GM23338 (cell line): ENCODE measurements around the gene PTP4A1. TPM values are rescaled to one million over a fixed set of nuclear protein-coding genes. Genes with fewer than 3 reads are reported as not detected.

Experiments used
- ATAC-seq: fragments of 200-7000 bp; cut with Tn5 transposase; 3 replicates; pipeline ENCODE4 v1.9.1; 2020
- DNase-seq: peaks from one replicate; pipeline ENCODE4 v3.0.0-alpha.2; 2015; ENCODE audit warnings: low spot score
- H2AFZ ChIP-seq: fragments of 200-600 bp; sonication (generic); 2 replicates; pipeline ENCODE4 v1.8.0; 2016; ENCODE audit warnings: antibody characterized with exemption, mild to moderate bottlenecking, moderate library complexity
- H3F3A ChIP-seq: fragments of 200-600 bp; sonication (generic); replicated peaks from 2 replicates; pipeline ENCODE4 v1.8.0; 2017; ENCODE audit warnings: antibody characterized with exemption, mixed run types, low read depth
- H3K27ac ChIP-seq: fragments of 200-600 bp; sonication (generic); 2 replicates; pipeline ENCODE4 v1.6.1; 2016; ENCODE audit warnings: low read depth
- H3K27me3 ChIP-seq: fragments of 200-600 bp; sonication (generic); 2 replicates; pipeline ENCODE4 v1.8.0; 2016; ENCODE audit warnings: mild to moderate bottlenecking, mixed run types, moderate library complexity; ENCODE audit not compliant: insufficient read depth
- H3K36me3 ChIP-seq: fragments of 200-600 bp; sonication (generic); 2 replicates; pipeline ENCODE4 v1.8.0; 2016; ENCODE audit warnings: mild to moderate bottlenecking; ENCODE audit not compliant: insufficient read depth
- H3K4me1 ChIP-seq: fragments of 200-600 bp; sonication (generic); 2 replicates; pipeline ENCODE4 v1.8.0; 2016; ENCODE audit warnings: mild to moderate bottlenecking, moderate library complexity; ENCODE audit not compliant: insufficient read depth
- H3K4me2 ChIP-seq: fragments of 200-600 bp; sonication (generic); 2 replicates; pipeline ENCODE4 v1.7.1; 2017; ENCODE audit warnings: mixed run types
- H3K4me3 ChIP-seq: fragments of 200-600 bp; sonication (generic); 2 replicates; pipeline ENCODE4 v1.6.1; 2016; ENCODE audit warnings: mixed run types
- H3K79me2 ChIP-seq: fragments of 200-600 bp; sonication (generic); replicated peaks from 2 replicates; pipeline ENCODE4 v1.8.0; 2017; ENCODE audit warnings: mild to moderate bottlenecking; ENCODE audit not compliant: insufficient read depth
- H3K9me2 ChIP-seq: fragments of 200-600 bp; sonication (generic); 2 replicates; pipeline ENCODE4 v1.8.0; 2017; ENCODE audit not compliant: insufficient read depth
- H4K20me1 ChIP-seq: fragments of 200-600 bp; sonication (generic); replicated peaks from 2 replicates; pipeline ENCODE4 v1.8.0; 2017; ENCODE audit warnings: mild to moderate bottlenecking; ENCODE audit not compliant: insufficient read depth
- H3K27ac Mint-ChIP-seq: 2 replicates; pipeline ENCODE4 v1.8.0; 2020; ENCODE audit warnings: inconsistent platforms, mild to moderate bottlenecking, moderate library complexity, mixed read lengths
- H3K27me3 Mint-ChIP-seq: 3 replicates; pipeline ENCODE4 v1.8.0; 2022; ENCODE audit warnings: low read depth, mild to moderate bottlenecking, moderate library complexity, mixed read lengths, inconsistent platforms; ENCODE audit not compliant: insufficient read depth, poor library complexity
- H3K36me3 Mint-ChIP-seq: 3 replicates; pipeline ENCODE4 v1.8.0; 2021; ENCODE audit warnings: low read depth, mild to moderate bottlenecking, inconsistent platforms, moderate library complexity, mixed read lengths
- H3K4me1 Mint-ChIP-seq: 3 replicates; pipeline ENCODE4 v1.8.0; 2020; ENCODE audit warnings: mild to moderate bottlenecking, inconsistent platforms, mixed read lengths
- H3K4me3 Mint-ChIP-seq: 3 replicates; pipeline ENCODE4 v1.8.0; 2021; ENCODE audit warnings: moderate library complexity, mild to moderate bottlenecking, inconsistent platforms, mixed read lengths
- H3K9me3 Mint-ChIP-seq: 3 replicates; pipeline ENCODE4 v1.8.0; 2020; ENCODE audit warnings: moderate library complexity, mild to moderate bottlenecking, inconsistent platforms, mixed read lengths
- CREB1 ChIP-seq: fragments of 250-450 bp; sonication (Bioruptor Pico); IDR thresholded peaks from 2 replicates; pipeline ENCODE4 v1.5.0; 2020; ENCODE audit warnings: low read depth, mild to moderate bottlenecking, moderate library complexity
- EZH2phosphoT487 ChIP-seq: fragments of 200-600 bp; sonication (generic); IDR thresholded peaks from one replicate; pipeline ENCODE4 v1.8.1; 2018; ENCODE audit warnings: antibody characterized with exemption; ENCODE audit not compliant: unreplicated experiment
- NANOG ChIP-seq: IDR thresholded peaks from 2 replicates; pipeline ENCODE4 v1.6.1; 2016; ENCODE audit warnings: antibody characterized with exemption, borderline replicate concordance
- POLR2AphosphoS5 ChIP-seq: IDR thresholded peaks from 2 replicates; pipeline ENCODE4 v1.6.1; 2016; ENCODE audit warnings: antibody characterized with exemption, low read depth
- REST ChIP-seq: IDR thresholded peaks from one replicate; pipeline ENCODE4 v1.6.1; 2018; ENCODE audit warnings: antibody characterized with exemption; ENCODE audit not compliant: unreplicated experiment
- ZNF114 ChIP-seq: fragments of 250-450 bp; sonication (Bioruptor Pico); IDR thresholded peaks from 2 replicates; pipeline ENCODE4 v1.5.0; 2020; ENCODE audit warnings: mild to moderate bottlenecking, moderate library complexity
- ZNF462 ChIP-seq: fragments of 250-450 bp; sonication (Bioruptor Pico); IDR thresholded peaks from 2 replicates; pipeline ENCODE4 v1.5.0; 2020; ENCODE audit warnings: mild to moderate bottlenecking, moderate library complexity
- polyA plus RNA-seq: library from polyadenylated mRNA; unstranded; fragments of >200 nt; fragmentation: Nextera tagmentation; extraction: Ambion mirVana; gene quantifications from 2 replicates; pipeline ENCODE4 v1.2.1, GENCODE V29; 2016
- total RNA-seq: library from RNA; depleted of rRNA; stranded (reverse); fragments of >200 nt; shearing (Covaris generic); gene quantifications from 2 replicates; pipeline ENCODE4 v1.2.3, GENCODE V29; 2014
- TF ChIP-seq, protein P1 (sequence below): IDR thresholded peaks from 2 replicates; pipeline ENCODE4 v1.6.1; 2016; ENCODE audit warnings: antibody characterized with exemption
- TF ChIP-seq, protein P2 (sequence below), 2 experiments: fragments of 200-600 bp in 1 of 2; sonication (generic) in 1 of 2; conservative IDR thresholded peaks; 2 replicates each; pipeline versions ENCODE4 v1.5.1 to v1.6.1; 2016 to 2017; ENCODE audit warnings: antibody characterized with exemption in 2 of 2, low read depth in 2 of 2, mild to moderate bottlenecking in 2 of 2, moderate library complexity in 1 of 2

Gene PTP4A1
- total and polyA plus RNA-seq, 2 experiments from 2014 or later = 99.0 to 102 TPM

DNA sequence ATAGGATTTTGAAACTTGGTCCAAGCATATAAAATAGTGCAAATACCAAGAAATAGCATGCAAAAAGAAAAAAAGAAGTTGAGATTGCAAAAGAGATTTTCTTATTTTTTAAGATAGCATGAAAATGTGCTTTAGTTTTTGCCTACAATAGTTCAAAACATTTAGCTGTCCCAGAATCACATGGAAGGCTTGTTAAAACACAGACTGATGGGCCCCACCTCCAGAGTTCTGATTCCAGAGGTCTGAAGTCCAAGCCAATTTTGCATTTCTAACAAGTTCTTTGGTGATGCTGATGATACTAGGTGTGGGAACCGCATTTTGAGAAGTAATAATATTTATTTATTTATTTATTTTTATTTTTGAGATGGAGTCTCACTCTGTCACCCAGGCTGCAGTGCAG, 33.7 kb upstream of the PTP4A1 start (continued):
- no peak for TF ChIP-seq ZNF462

DNA sequence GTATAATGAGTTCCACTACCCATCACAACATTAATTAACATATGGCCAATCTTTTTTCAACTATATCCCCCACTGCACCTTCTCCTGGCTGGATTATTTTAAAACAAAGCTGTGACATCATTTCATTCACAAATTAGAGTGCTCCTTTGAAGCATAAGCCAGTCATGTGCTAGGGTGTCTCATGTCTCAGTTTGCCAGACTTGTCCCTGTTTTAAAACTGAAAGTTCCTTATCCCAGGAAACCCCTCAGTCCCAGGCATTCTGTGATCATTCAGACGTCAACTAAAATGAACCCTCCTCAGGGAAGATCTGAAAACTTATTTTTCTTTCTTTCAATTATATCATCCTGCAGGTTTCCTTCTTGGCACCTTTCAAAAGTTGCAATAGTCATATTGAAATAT, 29.3 kb upstream of the PTP4A1 start:
- Mint-ChIP-seq H3K27ac (no peak overlapping the region), H3K36me3 (no peaks in the 10 kb centered on the region), H3K4me3 (no peak overlapping the region), H3K27me3 (peaks cover 2% of the 10 kb centered on the region), H3K9me3 (peaks cover 10% of the 10 kb centered on the region), H3K4me1 (no peaks in the 10 kb centered on the region)
- no peaks in the 10 kb centered on the region for H3K4me1 ChIP-seq
- no peak for ATAC-seq
- no peaks in the 10 kb centered on the region for H3K36me3 ChIP-seq
- DNase-seq = no peak
- no peak overlapping the region for H3K4me3 ChIP-seq
- H3K79me2 ChIP-seq = no peaks in the 10 kb centered on the region
- no peak overlapping the region for H2AFZ ChIP-seq
- no peaks in the 10 kb centered on the region for H3K27me3 ChIP-seq
- no peaks in the 10 kb centered on the region for H3K9me2 ChIP-seq
- no peaks in the 10 kb centered on the region for H4K20me1 ChIP-seq
- H3K27ac ChIP-seq = no peak overlapping the region
- H3K4me2 ChIP-seq = no peak overlapping the region
- H3F3A ChIP-seq = no peaks in the 10 kb centered on the region
- TF ChIP-seq REST (no peak), NANOG (no peak), ZNF114 (CRISPR knock-in tag) (no peak), EZH2phosphoT487 (no peak), CREB1 (CRISPR knock-in tag) (no peak), POLR2AphosphoS5 (no peak)
- TF ChIP-seq, protein P1, sequence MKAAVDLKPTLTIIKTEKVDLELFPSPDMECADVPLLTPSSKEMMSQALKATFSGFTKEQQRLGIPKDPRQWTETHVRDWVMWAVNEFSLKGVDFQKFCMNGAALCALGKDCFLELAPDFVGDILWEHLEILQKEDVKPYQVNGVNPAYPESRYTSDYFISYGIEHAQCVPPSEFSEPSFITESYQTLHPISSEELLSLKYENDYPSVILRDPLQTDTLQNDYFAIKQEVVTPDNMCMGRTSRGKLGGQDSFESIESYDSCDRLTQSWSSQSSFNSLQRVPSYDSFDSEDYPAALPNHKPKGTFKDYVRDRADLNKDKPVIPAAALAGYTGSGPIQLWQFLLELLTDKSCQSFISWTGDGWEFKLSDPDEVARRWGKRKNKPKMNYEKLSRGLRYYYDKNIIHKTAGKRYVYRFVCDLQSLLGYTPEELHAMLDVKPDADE = no peak
- TF ChIP-seq, protein P2, sequence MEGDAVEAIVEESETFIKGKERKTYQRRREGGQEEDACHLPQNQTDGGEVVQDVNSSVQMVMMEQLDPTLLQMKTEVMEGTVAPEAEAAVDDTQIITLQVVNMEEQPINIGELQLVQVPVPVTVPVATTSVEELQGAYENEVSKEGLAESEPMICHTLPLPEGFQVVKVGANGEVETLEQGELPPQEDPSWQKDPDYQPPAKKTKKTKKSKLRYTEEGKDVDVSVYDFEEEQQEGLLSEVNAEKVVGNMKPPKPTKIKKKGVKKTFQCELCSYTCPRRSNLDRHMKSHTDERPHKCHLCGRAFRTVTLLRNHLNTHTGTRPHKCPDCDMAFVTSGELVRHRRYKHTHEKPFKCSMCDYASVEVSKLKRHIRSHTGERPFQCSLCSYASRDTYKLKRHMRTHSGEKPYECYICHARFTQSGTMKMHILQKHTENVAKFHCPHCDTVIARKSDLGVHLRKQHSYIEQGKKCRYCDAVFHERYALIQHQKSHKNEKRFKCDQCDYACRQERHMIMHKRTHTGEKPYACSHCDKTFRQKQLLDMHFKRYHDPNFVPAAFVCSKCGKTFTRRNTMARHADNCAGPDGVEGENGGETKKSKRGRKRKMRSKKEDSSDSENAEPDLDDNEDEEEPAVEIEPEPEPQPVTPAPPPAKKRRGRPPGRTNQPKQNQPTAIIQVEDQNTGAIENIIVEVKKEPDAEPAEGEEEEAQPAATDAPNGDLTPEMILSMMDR (conservative IDR thresholded peaks at IDR 0.05; ENCODE audit: low read depth in 2 of 2) = no peak
